HG03060 (cell line): Measurements from ENCODE around the gene LGALS7.
"Not testable (repeated sequence)": the region's sequence is repeated elsewhere in the genome, so short reads cannot be mapped to it uniquely, and the experiment has no call there.

Experiments used
- ATAC-seq: cut with Tn5 transposase; IDR thresholded peaks from one replicate; pipeline ENCODE4 v1.9.1; 2021; ENCODE audit warnings: low read depth, moderate number of reproducible peaks; ENCODE audit not compliant: unreplicated experiment

The LGALS7 gene

GRCh38 chr19:38774181-38774950 is 1.0 kb upstream of the LGALS7 start:
- no peak for ATAC-seq

- not testable (repeated sequence) for ATAC-seq
Measured at GRCh38 chr19:38771569-38771968, 1.7 kb downstream of the LGALS7 start.

GRCh38 chr19:38770949-38771275 is 2.4 kb downstream of the LGALS7 start:
- not testable (repeated sequence) for ATAC-seq

GRCh38 chr19:38770228-38770948 is 2.9 kb downstream of the LGALS7 start:
- ATAC-seq: not testable (repeated sequence)

- no peak for ATAC-seq
Measured at GRCh38 chr19:38769635-38770211, 3.6 kb downstream of the LGALS7 start.

- no peak for ATAC-seq
Measured at GRCh38 chr19:38766276-38767047, 6.9 kb downstream of the LGALS7 start.

GRCh38 chr19:38765214-38765613 is 8.1 kb downstream of the LGALS7 start:
- no peak for ATAC-seq

GRCh38 chr19:38763795-38764220 is 9.5 kb downstream of the LGALS7 start:
- ATAC-seq: no peak

- ATAC-seq: not testable (repeated sequence)
Measured at GRCh38 chr19:38761884-38762389, 11.4 kb downstream of the LGALS7 start.

- ATAC-seq: not testable (repeated sequence)
Measured at GRCh38 chr19:38760805-38761517, 12.4 kb downstream of the LGALS7 start.

- no peak for ATAC-seq
Measured at GRCh38 chr19:38759590-38760003, 13.7 kb downstream of the LGALS7 start.

- not testable (repeated sequence) for ATAC-seq
Measured at GRCh38 chr19:38754196-38754595, 19.1 kb downstream of the LGALS7 start.

GRCh38 chr19:38753783-38754182 is 19.5 kb downstream of the LGALS7 start:
- not testable (repeated sequence) for ATAC-seq

- no peak for ATAC-seq
Measured at GRCh38 chr19:38745316-38745715, 28.0 kb downstream of the LGALS7 start.

- no peak for ATAC-seq
Measured at GRCh38 chr19:38744874-38745273, 28.4 kb downstream of the LGALS7 start.

- ATAC-seq: no peak
Measured at GRCh38 chr19:38744298-38744681, 29.0 kb downstream of the LGALS7 start, which contains the start of gene CAPN12. CAPN12 (minus strand) TSS chr19:38744474; CDS start chr19:38744165, 309 bp downstream.

GRCh38 chr19:38743394-38744297 is 29.7 kb downstream of the LGALS7 start:
- no peak for ATAC-seq

- no peak for ATAC-seq
Measured at GRCh38 chr19:38742906-38743305, 30.4 kb downstream of the LGALS7 start.

GRCh38 chr19:38742296-38742695 is 31.0 kb downstream of the LGALS7 start:
- ATAC-seq: no peak
